Ovary (tissue), 9 donors: ENCODE results near the gene SERPINB6. TPM values are rescaled to one million over a fixed set of nuclear protein-coding genes. Genes with fewer than 3 reads are reported as not detected.

Experiments
- DNase-seq, 5 donors: peaks; one replicate each; pipeline ENCODE4 v3.0.0-alpha.2; 2019 to 2020
- H3K27ac ChIP-seq, 2 donors: fragments of 200-600 bp; one replicate each; pipeline versions ENCODE4 v1.5.1 to v1.8.0; 2019 to 2022
- H3K27me3 ChIP-seq: fragments of 200-600 bp; one replicate; pipeline ENCODE4 v1.8.0; 2022
- H3K36me3 ChIP-seq: fragments of 200-600 bp; sonication (generic); one replicate; pipeline ENCODE4 v1.5.1; 2019
- H3K4me1 ChIP-seq: one replicate; pipeline ENCODE4 v1.8.1; 2013; ENCODE audit warnings: mild to moderate bottlenecking, moderate library complexity; ENCODE audit not compliant: insufficient read depth
- H3K4me3 ChIP-seq: fragments of 200-600 bp; sonication (generic); one replicate; pipeline ENCODE4 v1.5.1; 2017
- H3K9me3 ChIP-seq, 2 donors: fragments of 200-600 bp in 1 of 2; sonication (generic) in 1 of 2; one replicate each; pipeline versions ENCODE4 v1.5.1 to v1.8.1; 2013 to 2019; ENCODE audit warnings: mild to moderate bottlenecking in 1 of 2, moderate library complexity in 1 of 2
- CTCF ChIP-seq, 3 donors: fragments of 450-650 bp in 2 of 3; fragments of 200-600 bp in 1 of 3; IDR thresholded peaks; one replicate each; pipeline versions ENCODE4 v1.5.1 to v1.8.0; 2016 to 2022; ENCODE audit warnings: antibody characterized with exemption in 3 of 3, mild to moderate bottlenecking in 1 of 3
- EP300 ChIP-seq: sonication (generic); formaldehyde crosslinking; IDR thresholded peaks from one replicate; pipeline ENCODE4 v1.6.1; 2017; ENCODE audit warnings: antibody characterized with exemption
- POLR2A ChIP-seq: fragments of 450-650 bp; IDR thresholded peaks from one replicate; pipeline ENCODE4 v1.6.1; 2017; ENCODE audit warnings: antibody characterized with exemption, mild to moderate bottlenecking, moderate library complexity
- WGBS, 3 donors: extraction: QIAGEN DNeasy Blood & Tissue Kit in 1 of 3; methylation state at CpG; one replicate each; pipeline versions ENCODE4 v1.1.5 to v1.1.7; 2013 to 2017; 5-methylcytosine and 5-hydroxymethylcytosine counted together
- intact Hi-C, 4 donors: fragments of 100-400 bp; cut with DNase I; formaldehyde crosslinking; loops; one replicate each; pipeline versions ENCODE4 v1.11.0 to v1.15.1; 2022 to 2023
- polyA plus RNA-seq, 2 donors: library from polyadenylated mRNA; stranded (reverse); fragments of 200-250 nt in 1 of 2; fragments of 350-450 nt in 1 of 2; fragmentation: Illumina TruSeq in 1 of 2; extraction: RNeasy Lipid Tissue Mini Kit (QIAGEN cat#74804) in 1 of 2; gene quantifications; one replicate each; pipeline ENCODE4 v1.2.3, GENCODE V29; 2013 to 2014
- total RNA-seq, 7 donors: library from RNA; depleted of rRNA in 2 of 7; stranded (reverse); fragments of >200 nt in 2 of 7; fragmentation: NEBNext Ultra II Directional in 3 of 7; extraction: Animal tissue kit (Norgen Biotek cat#: 25700) in 3 of 7; gene quantifications; one replicate each; pipeline versions ENCODE4 v1.1.0 to v1.2.4, GENCODE V29; 2016 to 2023
- donor health status: DM: no; HTN: no; CAD: no; lungs with moderate emphysema.
- donor health status: DM: no; HTN: no; CAD: no.
- donor health status: Bipolar disorder and iron deficiency.
- donor health status: DM: yes; HTN: yes; CAD: no.
- donor health status: DM: no; HTN: no; CAD: no.
- donor health status: DM: yes; HTN: yes; CAD: no.

The SERPINB6 gene
- total and polyA plus RNA-seq, 9 donors = 98.1 to 252 (median 156) TPM

DNA sequence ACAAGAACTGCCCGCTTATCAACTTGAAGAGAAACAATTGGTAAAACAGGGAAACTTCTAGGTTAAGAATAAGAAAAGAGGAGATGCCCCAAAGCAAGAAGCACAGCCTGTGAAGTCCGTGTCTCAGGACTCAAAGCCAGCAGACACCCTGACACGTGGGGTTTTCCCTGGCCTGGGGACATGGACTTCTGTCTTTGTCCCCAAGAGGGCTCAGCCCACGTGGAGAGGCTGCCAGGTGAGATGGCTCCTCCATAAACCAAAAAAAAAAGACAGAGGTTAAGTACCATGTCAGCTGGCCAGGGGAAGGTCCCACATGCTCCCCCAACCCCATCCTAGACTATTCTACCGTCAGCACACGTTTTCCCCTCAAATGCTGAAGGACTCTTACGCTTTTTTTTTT lies 9.9 kb downstream of the SERPINB6 start:
- Histone ChIP-seq H3K36me3 (no peaks in the 10 kb centered on the region), H3K4me3 (no peak overlapping the region), H3K9me3 (no peaks in the 10 kb centered on the region), H3K27ac (peak overlapping the region in 1 of 2 donors; percentile 68), H3K4me1 (peaks cover 7% of the 10 kb centered on the region), H3K27me3 (no peaks in the 10 kb centered on the region)
- no peak for DNase-seq
- WGBS, 3 donors = 78 to 85% (median 81%) methylated on average over 7 of the region's 7 CpGs
- TF ChIP-seq EP300 (no peak), POLR2A (no peak), CTCF (IDR thresholded peaks at IDR 0.05) (no peak)
- intact Hi-C loops = no loop called here

DNA sequence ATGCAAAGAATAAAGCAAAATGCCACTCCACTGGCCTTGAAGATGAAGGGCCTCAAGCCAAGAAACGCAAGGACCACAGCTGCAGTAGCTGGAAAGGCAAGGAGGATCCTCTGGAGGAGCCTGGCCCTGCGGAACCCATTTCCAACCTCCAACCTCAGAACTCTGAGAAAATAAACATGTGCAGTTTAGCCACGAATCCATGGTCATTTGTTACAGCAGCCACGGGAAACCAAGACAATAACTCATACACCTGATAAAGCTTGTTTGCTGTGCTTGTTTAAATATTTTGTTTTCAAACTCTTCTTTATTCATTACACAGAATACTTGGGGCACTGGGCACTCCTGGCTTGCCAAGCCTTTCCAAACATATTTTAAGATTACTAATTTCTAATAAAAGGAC lies 10.4 kb downstream of the SERPINB6 start:
- Histone ChIP-seq H3K36me3 (no peaks in the 10 kb centered on the region), H3K4me3 (no peak overlapping the region), H3K4me1 (peaks cover 7% of the 10 kb centered on the region), H3K27ac (peak overlapping the region in 1 of 2 donors; percentile 68), H3K27me3 (no peaks in the 10 kb centered on the region), H3K9me3 (no peaks in the 10 kb centered on the region)
- WGBS, 3 donors = 5 to 30% (median 10%) methylated on average over 4 of the region's 4 CpGs
- no peak for TF ChIP-seq EP300
- no peak for DNase-seq
- intact Hi-C loops = no loop called here

GRCh38 chr6:2959909-2960719 lies 11.3 kb downstream of the SERPINB6 start:
- Histone ChIP-seq H3K4me1 (peaks cover 7% of the 10 kb centered on the region), H3K27ac (no peak overlapping the region), H3K9me3 (no peaks in the 10 kb centered on the region), H3K27me3 (no peaks in the 10 kb centered on the region), H3K4me3 (no peak overlapping the region), H3K36me3 (no peaks in the 10 kb centered on the region)
- intact Hi-C loops = no loop called here
- TF ChIP-seq POLR2A = no peak
- no peak for TF ChIP-seq CTCF (IDR thresholded peaks at IDR 0.05)
- TF ChIP-seq EP300 = no peak
- no peak for DNase-seq
- 78 to 84% (median 79%) methylated on average over 12 of the region's 12 CpGs for WGBS, 3 donors

DNA sequence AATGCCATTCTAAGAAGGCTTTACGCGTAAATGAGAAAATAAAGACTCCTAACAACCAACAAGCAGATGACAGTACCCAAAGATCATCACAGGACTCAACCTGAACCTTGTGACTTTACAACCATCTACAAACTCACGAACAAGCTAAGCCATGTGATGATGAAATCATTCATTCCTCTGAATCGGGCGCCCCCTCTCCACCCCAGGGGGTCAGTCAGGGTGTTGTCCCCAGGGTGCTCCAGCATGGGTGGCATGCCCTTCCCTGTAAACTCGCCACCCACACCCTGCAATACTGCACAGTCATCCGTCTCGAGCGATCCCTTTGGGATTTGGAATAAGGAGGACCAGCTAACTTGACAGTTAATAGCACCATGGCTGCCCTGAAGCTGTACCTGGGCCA lies 12.6 kb downstream of the SERPINB6 start:
- WGBS, 3 donors = 90 to 93% (median 91%) methylated on average over 9 of the region's 9 CpGs
- Histone ChIP-seq H3K36me3 (no peaks in the 10 kb centered on the region), H3K27me3 (no peaks in the 10 kb centered on the region), H3K4me3 (no peak overlapping the region), H3K9me3 (no peaks in the 10 kb centered on the region), H3K27ac (no peak overlapping the region), H3K4me1 (peaks cover 7% of the 10 kb centered on the region)
- intact Hi-C loops = no loop called here
- no peak for TF ChIP-seq EP300
- no peak for TF ChIP-seq POLR2A
- TF ChIP-seq CTCF (IDR thresholded peaks at IDR 0.05) = no peak
- no peak for DNase-seq

GRCh38 chr6:2958331-2958711 lies 13.0 kb downstream of the SERPINB6 start:
- intact Hi-C loops = no loop called here
- DNase-seq = no peak
- Histone ChIP-seq H3K27ac (no peak overlapping the region), H3K9me3 (no peaks in the 10 kb centered on the region), H3K36me3 (no peaks in the 10 kb centered on the region), H3K27me3 (no peaks in the 10 kb centered on the region), H3K4me1 (peaks cover 7% of the 10 kb centered on the region), H3K4me3 (no peak overlapping the region)
- TF ChIP-seq EP300 (no peak), CTCF (IDR thresholded peaks at IDR 0.05) (no peak), POLR2A (no peak)
- WGBS, 3 donors = 90 to 92% (median 91%) methylated on average over 18 of the region's 18 CpGs
